Uterus (tissue), 4 donors: ENCODE data around the gene ADCY2. TPM values are rescaled to one million over a fixed set of nuclear protein-coding genes. Genes with fewer than 3 reads are reported as not detected.

Experiments used
- DNase-seq, 2 donors: peaks; one replicate each; pipeline ENCODE4 v3.0.0-alpha.2; 2019 to 2020
- H3K27ac ChIP-seq, 2 donors: fragments of 200-600 bp; sonication (generic); 1 replicate in 1 of 2; 2 replicates in 1 of 2; pipeline ENCODE4 v1.5.1; 2016 to 2018
- H3K27me3 ChIP-seq, 2 donors: fragments of 200-600 bp; sonication (generic); one replicate each; pipeline ENCODE4 v1.5.1; 2018 to 2019; ENCODE audit warnings: control low read depth in 1 of 2
- H3K36me3 ChIP-seq, 2 donors: fragments of 200-600 bp; sonication (generic); one replicate each; pipeline ENCODE4 v1.5.1; 2019; ENCODE audit warnings: control low read depth in 1 of 2
- H3K4me1 ChIP-seq, 2 donors: fragments of 200-600 bp; sonication (generic); one replicate each; pipeline ENCODE4 v1.5.1; 2018 to 2019; ENCODE audit warnings: control low read depth in 1 of 2
- H3K4me3 ChIP-seq, 2 donors: fragments of 200-600 bp; sonication (generic); 1 replicate in 1 of 2; 2 replicates in 1 of 2; pipeline ENCODE4 v1.5.1; 2018 to 2019; ENCODE audit warnings: mild to moderate bottlenecking in 1 of 2
- H3K9me3 ChIP-seq, 2 donors: fragments of 200-600 bp; sonication (generic); one replicate each; pipeline ENCODE4 v1.5.1; 2019; ENCODE audit warnings: control low read depth in 1 of 2
- POLR2A ChIP-seq, 2 donors: fragments of 450-650 bp; IDR thresholded peaks; one replicate each; pipeline ENCODE4 v1.6.1; 2016; ENCODE audit warnings: antibody characterized with exemption in 2 of 2, mild to moderate bottlenecking in 1 of 2, moderate library complexity in 1 of 2
- intact Hi-C: fragments of 100-400 bp; cut with DNase I; formaldehyde crosslinking; loops from one replicate; pipeline ENCODE4 v1.15.1; 2023; ENCODE audit warnings: low total_unique reads
- total RNA-seq, 4 donors: library from RNA; depleted of rRNA in 3 of 4; stranded (reverse); fragments of >200 nt in 3 of 4; gene quantifications; one replicate each; pipeline versions ENCODE4 v1.1.0 to v1.2.4, GENCODE V29; 2014 to 2023
- TF ChIP-seq, protein P1 (sequence below), 4 experiments: fragments of 200-600 bp in 2 of 4; fragments of 450-650 bp in 2 of 4; sonication (generic) in 2 of 4; IDR thresholded peaks; one replicate each; pipeline ENCODE4 v1.5.1; 2016 to 2019; ENCODE audit warnings: antibody characterized with exemption in 4 of 4, mild to moderate bottlenecking in 2 of 4, moderate library complexity in 1 of 4
- donor health status: DM: yes; HTN: yes; CAD: no.

The ADCY2 gene
- total RNA-seq, 4 donors from 2014 or later: 3.8 to 25.3 (median 4.5) TPM

DNA sequence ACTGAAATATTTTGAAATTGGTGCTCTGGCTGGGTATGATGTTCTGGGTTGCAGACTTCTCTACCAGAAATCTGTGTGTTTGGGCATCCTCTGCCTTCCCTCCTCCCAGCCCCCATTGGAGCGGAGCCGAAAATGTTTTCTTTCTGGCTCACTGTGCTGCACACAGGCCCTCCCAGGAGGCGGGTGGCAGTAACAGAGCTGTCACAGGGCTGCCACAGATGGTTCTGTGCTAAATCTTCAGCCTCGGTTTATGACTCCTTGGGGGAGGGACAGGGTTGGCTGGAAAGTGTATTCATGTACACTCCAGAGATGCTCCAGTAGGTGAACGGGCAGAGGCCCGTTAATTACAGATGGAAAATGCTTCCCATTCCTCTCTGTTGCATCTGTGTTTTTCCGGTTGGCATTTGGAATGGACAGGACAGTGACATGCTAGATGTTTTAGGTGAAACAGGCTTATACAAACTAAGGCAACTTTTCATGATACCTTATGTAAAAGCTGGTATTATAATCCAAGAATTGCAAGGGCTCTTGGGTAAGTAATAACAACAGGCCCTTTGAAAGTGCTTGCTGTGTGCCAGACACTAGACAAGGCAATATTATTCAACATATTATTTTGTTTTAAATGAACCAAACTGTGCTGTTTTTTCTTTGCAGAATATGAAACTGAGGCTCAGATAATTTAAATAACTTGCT is 180.2 kb downstream of the ADCY2 start:
- TF ChIP-seq, protein P1, sequence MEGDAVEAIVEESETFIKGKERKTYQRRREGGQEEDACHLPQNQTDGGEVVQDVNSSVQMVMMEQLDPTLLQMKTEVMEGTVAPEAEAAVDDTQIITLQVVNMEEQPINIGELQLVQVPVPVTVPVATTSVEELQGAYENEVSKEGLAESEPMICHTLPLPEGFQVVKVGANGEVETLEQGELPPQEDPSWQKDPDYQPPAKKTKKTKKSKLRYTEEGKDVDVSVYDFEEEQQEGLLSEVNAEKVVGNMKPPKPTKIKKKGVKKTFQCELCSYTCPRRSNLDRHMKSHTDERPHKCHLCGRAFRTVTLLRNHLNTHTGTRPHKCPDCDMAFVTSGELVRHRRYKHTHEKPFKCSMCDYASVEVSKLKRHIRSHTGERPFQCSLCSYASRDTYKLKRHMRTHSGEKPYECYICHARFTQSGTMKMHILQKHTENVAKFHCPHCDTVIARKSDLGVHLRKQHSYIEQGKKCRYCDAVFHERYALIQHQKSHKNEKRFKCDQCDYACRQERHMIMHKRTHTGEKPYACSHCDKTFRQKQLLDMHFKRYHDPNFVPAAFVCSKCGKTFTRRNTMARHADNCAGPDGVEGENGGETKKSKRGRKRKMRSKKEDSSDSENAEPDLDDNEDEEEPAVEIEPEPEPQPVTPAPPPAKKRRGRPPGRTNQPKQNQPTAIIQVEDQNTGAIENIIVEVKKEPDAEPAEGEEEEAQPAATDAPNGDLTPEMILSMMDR (IDR thresholded peaks at IDR 0.05): no peak
- no peak for TF ChIP-seq POLR2A (IDR thresholded peaks at IDR 0.05)
- Histone ChIP-seq H3K9me3 (no peaks in the 10 kb centered on the region), H3K27me3 (no peaks in the 10 kb centered on the region), H3K36me3 (no peaks in the 10 kb centered on the region), H3K4me1 (no peaks in the 10 kb centered on the region), H3K4me3 (no peak overlapping the region), H3K27ac (no peak overlapping the region)
- DNase-seq: no peak
- intact Hi-C loops: no loop called here

DNA sequence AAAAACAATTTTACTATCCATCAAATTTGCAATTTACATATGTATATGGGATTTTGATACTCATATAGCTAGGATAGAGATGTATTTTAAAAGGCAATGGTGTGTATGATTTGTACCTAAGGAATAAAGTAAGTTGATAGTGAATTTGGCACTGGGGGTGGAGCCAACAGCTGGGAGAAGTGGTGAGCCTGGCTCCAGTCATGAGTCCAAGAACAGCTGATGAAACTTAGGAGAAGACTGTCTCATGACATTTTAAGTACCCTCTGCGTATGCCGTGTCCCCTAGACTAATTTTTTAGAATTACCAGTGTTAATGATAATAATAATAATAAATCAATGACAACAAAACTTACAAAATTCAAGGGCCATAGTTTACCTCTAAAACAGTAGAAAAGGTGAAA is 181.4 kb downstream of the ADCY2 start:
- H3K36me3 ChIP-seq: no peaks in the 10 kb centered on the region
- H3K27me3 ChIP-seq: no peaks in the 10 kb centered on the region
- no peaks in the 10 kb centered on the region for H3K9me3 ChIP-seq
- H3K27ac ChIP-seq: no peak overlapping the region
- intact Hi-C loops: no loop called here
- H3K4me3 ChIP-seq: no peak overlapping the region
- TF ChIP-seq, protein P1 (IDR thresholded peaks at IDR 0.05): no peak
- no peak for TF ChIP-seq POLR2A (IDR thresholded peaks at IDR 0.05)
- DNase-seq: no peak
- H3K4me1 ChIP-seq: no peaks in the 10 kb centered on the region

- no peak for TF ChIP-seq POLR2A (IDR thresholded peaks at IDR 0.05)
- TF ChIP-seq, protein P1 (IDR thresholded peaks at IDR 0.05): no peak
- Histone ChIP-seq H3K4me1 (no peaks in the 10 kb centered on the region), H3K9me3 (no peaks in the 10 kb centered on the region), H3K27me3 (no peaks in the 10 kb centered on the region), H3K27ac (no peak overlapping the region), H3K4me3 (no peak overlapping the region), H3K36me3 (no peaks in the 10 kb centered on the region)
- DNase-seq: no peak
- intact Hi-C loops: no loop called here
These were observed 182.1 kb downstream of the ADCY2 start for GRCh38 chr5:7578071-7578470.

DNA sequence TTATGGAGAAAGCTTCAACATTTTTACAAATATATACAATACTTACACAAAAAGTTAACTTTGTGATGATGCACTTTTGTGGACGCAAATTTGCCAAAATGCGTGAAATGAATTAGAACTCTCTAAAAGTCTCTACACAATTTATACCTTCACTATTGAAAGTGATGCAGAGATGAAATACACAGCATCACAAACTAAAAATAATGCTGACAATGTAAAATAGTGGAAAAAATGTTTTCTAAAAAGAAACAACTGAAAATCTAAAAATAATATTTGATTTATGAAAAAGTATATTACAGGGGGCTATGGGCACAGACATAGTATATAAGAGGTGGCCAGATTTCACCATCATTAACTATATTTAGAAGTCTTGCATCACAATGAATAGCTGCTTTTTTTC is 188.8 kb downstream of the ADCY2 start:
- no peaks in the 10 kb centered on the region for H3K36me3 ChIP-seq
- intact Hi-C loops: no loop called here
- TF ChIP-seq, protein P1 (IDR thresholded peaks at IDR 0.05): no peak
- TF ChIP-seq POLR2A (IDR thresholded peaks at IDR 0.05): no peak
- no peaks in the 10 kb centered on the region for H3K9me3 ChIP-seq
- no peaks in the 10 kb centered on the region for H3K4me1 ChIP-seq
- H3K4me3 ChIP-seq: no peak overlapping the region
- no peak for DNase-seq
- no peaks in the 10 kb centered on the region for H3K27me3 ChIP-seq
- H3K27ac ChIP-seq: no peak overlapping the region

DNA sequence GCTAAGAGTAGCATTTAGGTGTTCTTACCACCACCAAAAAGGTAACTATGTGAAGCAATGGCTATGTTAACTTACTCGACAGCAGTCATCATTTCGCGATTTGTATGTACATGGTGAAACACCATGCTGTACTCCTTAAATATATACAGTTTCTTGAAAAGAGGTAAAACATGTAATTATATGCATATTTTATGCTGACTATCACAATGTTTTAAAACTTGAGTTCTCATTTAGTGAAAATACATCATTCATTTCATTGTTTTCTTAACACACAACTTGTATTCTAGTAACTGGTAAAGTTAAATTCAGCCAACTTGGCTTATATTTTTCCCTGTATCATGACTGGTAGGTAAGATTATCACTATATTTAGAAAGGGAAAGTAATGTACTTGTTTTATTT is 189.9 kb downstream of the ADCY2 start:
- no peak for DNase-seq
- H3K4me1 ChIP-seq: no peaks in the 10 kb centered on the region
- H3K27me3 ChIP-seq: no peaks in the 10 kb centered on the region
- TF ChIP-seq POLR2A (IDR thresholded peaks at IDR 0.05): no peak
- TF ChIP-seq, protein P1 (IDR thresholded peaks at IDR 0.05): no peak
- H3K9me3 ChIP-seq: no peaks in the 10 kb centered on the region
- no peaks in the 10 kb centered on the region for H3K36me3 ChIP-seq
- no peak overlapping the region for H3K4me3 ChIP-seq
- no peak overlapping the region for H3K27ac ChIP-seq
- intact Hi-C loops: no loop called here
